ENCODE results near the gene SLC38A1.
"Not testable (repeated sequence)": the region's sequence is repeated elsewhere in the genome, so short reads cannot be mapped to it uniquely, and the experiment has no call there.

SLC38A1 gene

DNA sequence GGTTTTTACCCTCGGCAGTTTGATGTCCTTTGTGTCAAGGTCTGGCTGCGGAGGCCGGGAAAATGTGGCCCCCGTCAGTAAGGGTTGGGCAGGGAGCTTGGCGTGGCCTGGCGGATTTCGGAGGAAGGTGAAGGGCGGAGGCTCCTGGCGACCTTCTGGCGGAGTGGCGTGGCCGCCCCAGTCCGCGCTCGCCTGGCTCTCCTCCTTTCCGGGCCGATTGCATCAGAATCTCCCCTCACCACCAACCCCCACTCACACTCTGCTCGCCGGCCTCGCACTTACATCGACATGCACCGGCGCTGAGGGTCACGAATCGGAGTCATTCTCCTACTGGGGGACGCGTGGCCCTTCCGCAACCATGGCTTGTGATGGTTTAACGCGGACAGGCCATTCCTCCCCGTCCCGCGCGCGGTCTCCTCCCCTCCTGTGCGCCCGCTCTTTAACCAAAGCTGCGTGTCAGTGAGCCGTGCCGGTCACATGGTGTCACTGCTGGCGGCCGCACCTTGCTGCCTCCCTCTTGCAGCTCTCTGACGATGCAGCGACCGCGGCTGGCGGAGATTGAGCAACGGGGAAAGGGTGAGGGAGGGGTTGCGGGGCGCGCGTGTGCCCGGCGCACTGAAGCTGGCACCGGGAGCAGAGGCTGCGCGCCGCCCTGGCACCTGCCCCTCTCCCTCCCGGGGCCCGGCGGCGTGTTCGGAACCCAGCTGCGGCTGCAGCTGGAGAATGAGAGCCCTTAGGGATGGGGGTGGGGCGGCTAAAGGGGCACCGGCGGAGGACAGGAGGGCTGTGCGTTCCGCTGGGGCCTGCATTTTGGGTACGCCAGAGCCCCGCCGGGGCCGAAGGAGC is at the start of gene SLC38A1:
SLC38A1 (minus strand) TSS at position 461 of the 846 bp plus-strand sequence. CDS start 29,243 bp downstream, outside the sequence.
- DNase-seq: peak; percentile 55

DNA sequence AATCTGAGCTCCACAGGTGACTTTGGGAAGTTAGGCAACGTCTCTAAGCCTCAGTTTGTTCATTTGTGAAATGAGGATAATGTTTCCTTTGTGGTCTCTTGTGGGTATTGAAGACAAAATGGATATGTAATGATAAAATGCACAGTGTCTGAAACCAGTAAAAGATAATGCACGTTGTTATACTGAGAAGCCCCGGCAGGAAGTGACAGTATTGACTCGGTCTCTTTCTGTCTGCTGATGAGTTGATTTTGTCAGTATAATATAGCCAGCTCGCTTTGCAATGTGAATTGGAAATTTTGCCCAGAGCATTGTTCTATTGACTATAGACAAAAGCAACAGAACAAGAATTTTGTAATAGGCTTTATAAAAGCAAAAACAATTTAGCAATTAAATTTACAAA is 49.2 kb upstream of the SLC38A1 start:
- DNase-seq: no peak

- no peak for DNase-seq
These were observed 35.2 kb upstream of the SLC38A1 start for GRCh38 chr12:46304070-46304469.

- DNase-seq: peak; percentile 28
These were observed 34.3 kb upstream of the SLC38A1 start for GRCh38 chr12:46303039-46303666.

GRCh38 chr12:46300910-46301309 is 32.1 kb upstream of the SLC38A1 start:
- DNase-seq: peak; percentile 66

- no peak for DNase-seq
These were observed 31.0 kb upstream of the SLC38A1 start for GRCh38 chr12:46299851-46300250.

DNA sequence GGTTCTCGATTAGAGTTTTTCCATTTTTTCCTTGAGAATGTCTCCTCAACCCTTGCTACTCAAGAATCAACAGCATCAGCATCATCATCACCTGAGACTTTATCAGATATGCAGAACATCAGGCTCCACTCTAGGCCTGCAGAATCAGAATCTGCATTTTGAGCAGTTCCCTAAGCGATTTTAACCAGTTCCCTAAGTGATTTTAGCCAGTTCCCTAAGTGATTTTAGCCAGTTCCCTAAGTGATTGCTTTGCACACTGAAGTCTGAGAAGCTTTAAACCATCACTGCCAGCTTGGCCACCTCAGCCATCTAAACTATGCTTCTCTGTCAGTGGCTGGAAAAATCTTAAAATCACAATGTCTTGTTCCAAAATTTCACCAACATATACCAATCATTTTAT is 29.4 kb upstream of the SLC38A1 start:
- DNase-seq: peak; percentile 55

GRCh38 chr12:46296822-46297221 is 28.0 kb upstream of the SLC38A1 start:
- DNase-seq: peak; percentile 51

GRCh38 chr12:46292754-46293402 is 24.0 kb upstream of the SLC38A1 start:
- DNase-seq: no peak

GRCh38 chr12:46291953-46292352 is 23.1 kb upstream of the SLC38A1 start:
- not testable (repeated sequence) for DNase-seq

GRCh38 chr12:46285177-46285576 is 16.3 kb upstream of the SLC38A1 start:
- not testable (repeated sequence) for DNase-seq

DNA sequence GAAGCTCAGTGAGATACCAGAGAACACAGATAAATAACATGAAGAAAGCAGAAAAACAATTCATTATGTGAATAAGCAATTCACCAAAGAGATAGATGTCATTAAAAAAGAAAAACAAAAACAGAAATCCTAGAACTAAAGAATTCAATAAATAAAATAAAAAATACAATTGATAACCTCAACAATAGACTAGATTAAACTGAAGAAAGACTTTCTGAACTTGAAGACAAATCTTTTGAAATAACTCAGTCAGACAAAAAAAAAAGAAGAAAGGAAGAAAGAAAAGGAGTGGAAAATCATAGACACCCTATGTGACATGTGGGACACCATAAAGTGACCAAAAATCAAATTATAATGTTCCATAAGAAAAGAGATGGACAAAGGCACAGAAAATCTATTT is 14.0 kb upstream of the SLC38A1 start:
- no peak for DNase-seq

GRCh38 chr12:46276756-46277155 is 7.9 kb upstream of the SLC38A1 start:
- DNase-seq: no peak

DNA sequence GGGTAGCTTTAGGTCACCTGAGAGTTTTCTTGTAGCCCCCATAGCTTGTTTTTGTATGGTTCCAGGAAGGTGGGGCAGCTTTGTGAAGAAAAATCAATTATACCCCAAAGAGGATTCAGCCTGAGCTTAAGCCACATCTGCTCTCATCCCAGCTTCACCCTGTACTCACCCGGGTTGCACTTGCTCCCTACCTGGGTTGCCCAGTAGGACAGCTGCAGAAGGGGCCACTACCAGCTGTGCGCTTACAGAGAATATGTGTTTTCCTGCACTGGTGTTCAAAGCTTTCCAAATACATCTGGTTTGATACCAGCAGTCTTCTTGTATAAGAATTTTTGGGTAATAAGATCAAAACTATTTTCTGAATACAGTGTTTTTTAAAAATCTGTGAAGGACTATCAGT is 3.0 kb upstream of the SLC38A1 start:
- DNase-seq: no peak

DNA sequence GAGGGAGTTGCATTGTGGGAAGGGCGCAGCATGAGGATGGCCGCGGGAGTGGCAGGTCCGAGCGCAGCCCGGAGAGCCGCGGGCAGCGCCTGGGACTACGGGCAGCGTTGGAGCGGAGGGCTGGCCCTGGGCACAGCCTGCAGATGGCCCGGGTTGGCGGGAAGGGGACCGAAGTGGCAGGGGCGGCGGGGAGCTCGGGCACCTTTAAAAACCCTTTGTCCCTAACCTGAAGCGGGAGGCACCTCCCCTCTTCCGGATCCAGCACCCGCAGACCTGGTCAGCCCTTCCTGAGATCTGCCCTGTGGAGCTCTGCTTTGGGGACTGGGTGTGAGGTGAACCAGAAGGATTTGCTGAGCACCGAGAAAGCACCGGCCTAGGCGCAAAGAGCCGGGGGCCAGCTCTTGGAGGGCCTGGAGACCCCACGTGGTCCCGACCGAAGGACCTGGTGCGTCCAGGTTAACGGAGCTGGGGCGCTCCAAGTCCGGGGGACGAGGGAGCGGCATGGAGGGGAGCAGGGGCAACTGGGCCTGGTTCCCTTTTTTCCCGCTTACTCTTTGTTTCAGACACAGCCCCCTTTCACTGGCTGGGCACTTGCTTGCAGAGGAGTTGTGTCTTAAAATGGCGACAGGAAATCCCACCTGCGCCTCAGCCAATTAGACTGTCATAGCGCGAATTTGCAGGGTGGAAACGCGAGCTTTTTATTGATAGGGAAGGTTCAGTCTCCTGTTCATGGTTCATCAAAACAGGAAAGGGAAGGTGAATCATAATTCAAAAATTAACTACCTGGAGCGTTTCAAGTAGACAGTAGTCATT is 792 bp upstream of the SLC38A1 start:
- no peak for DNase-seq

- DNase-seq: peak; percentile 9
These were observed 839 bp downstream of the SLC38A1 start for GRCh38 chr12:46267825-46268582.

GRCh38 chr12:46267575-46267824 is 1.3 kb downstream of the SLC38A1 start:
- no peak for DNase-seq

GRCh38 chr12:46266869-46267574 is 1.8 kb downstream of the SLC38A1 start:
- no peak for DNase-seq

DNA sequence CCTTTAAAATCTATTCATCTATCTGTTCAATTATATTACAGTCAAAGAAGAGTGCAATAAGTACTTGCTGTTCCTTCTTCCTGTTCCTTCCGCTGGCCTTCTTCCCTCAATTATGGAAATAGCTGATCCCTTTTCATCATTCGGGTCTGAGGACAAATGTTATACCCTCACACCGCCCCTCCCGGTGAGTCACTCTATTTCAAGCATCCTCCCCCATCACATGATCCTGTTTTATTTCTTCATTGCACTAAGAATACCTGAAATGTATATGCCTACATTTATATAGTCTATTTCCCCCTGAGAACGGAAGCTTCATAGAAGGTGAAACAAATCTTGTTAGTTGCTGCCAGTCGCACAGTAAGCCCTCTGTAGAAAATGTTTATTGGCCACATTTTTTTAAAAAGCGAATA is 2.5 kb downstream of the SLC38A1 start:
- no peak for DNase-seq

- no peak for DNase-seq
These were observed 3.1 kb downstream of the SLC38A1 start for GRCh38 chr12:46265734-46266133.

DNA sequence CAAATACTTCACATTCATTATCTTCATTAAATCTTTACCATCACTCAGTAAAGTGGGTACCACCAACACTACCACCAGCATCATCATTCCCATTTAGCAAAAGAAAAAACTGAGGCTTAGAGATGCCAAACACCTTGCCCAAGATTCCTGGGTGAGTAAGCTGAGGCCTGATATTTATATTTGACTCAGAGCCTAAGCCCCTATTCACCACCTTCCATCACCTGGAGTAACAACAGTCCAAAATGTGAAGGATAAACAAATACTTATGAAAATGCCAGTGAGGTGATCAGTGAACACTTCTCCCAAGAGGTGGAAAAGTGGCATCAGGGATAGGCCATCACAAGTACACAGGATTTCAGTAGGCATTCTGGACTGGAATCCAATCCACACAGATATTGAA is 3.7 kb downstream of the SLC38A1 start:
- no peak for DNase-seq

DNA sequence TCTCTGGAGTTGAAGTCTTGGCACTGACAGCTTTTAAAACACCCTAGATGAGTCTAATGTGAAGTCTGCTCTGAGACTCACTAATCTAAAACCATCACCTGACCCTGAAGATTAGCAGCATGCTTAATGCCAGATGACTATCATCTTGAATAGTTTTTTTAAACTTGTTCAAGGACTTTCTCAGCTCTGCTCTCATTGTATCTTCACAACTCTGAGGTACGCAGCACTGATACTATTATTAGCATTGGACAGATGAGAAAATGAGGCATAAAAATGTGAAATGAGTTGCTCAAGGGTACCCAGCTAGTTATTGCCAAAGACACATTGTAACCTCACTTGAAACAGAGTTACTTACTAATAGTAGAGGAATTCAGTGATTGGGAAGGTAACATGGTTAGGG is 4.8 kb downstream of the SLC38A1 start:
- DNase-seq: no peak

All from MV-4-11 (cell line).